ENCODE measurements around the gene RNF103.

DNA sequence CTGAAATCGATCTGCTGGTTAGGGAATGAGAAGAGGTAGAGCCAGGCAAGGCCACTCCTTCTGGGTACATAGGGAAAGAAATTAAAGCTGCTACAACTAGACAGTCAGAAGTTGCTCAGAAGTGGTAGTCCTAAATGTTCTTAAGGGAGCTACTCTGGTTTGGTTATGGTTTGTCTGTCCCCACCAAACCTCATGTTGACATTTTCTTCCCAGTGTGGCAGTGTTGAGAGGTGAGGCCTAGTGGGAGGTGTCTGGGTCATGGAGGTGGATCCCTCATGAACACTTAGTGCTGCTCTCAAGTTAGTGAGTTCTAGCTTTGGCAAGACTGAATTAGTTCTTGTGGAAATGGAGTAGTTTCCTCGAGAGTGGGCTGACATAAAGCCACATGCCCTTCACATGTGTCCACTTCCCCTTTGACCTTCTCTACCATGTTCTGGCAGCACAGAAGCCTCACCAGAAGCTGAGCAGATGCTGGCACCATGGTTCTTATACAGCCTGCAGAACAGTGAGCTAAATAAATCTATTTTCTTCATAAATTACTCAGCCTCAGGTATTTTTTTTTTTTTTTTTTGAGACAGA lies 14.7 kb downstream of the RNF103 start:
- TF ChIP-seq, protein P1, sequence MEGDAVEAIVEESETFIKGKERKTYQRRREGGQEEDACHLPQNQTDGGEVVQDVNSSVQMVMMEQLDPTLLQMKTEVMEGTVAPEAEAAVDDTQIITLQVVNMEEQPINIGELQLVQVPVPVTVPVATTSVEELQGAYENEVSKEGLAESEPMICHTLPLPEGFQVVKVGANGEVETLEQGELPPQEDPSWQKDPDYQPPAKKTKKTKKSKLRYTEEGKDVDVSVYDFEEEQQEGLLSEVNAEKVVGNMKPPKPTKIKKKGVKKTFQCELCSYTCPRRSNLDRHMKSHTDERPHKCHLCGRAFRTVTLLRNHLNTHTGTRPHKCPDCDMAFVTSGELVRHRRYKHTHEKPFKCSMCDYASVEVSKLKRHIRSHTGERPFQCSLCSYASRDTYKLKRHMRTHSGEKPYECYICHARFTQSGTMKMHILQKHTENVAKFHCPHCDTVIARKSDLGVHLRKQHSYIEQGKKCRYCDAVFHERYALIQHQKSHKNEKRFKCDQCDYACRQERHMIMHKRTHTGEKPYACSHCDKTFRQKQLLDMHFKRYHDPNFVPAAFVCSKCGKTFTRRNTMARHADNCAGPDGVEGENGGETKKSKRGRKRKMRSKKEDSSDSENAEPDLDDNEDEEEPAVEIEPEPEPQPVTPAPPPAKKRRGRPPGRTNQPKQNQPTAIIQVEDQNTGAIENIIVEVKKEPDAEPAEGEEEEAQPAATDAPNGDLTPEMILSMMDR (IDR thresholded peaks at IDR 0.05), result no peak
- TF ChIP-seq POLR2A (IDR thresholded peaks at IDR 0.05), result no peak

Data from body of pancreas (tissue), 4 donors.